GM13977 (cell line): Measurements from ENCODE around the gene SYNDIG1.

Experiments
- DNase-seq: peaks from one replicate; pipeline ENCODE4 v3.0.0; 2012; ENCODE audit warnings: low spot score
- in situ Hi-C: fragments of 300-500 bp; cut with MboI; formaldehyde crosslinking; loops from one replicate; pipeline ENCODE4 v1.12.0; 2022; ENCODE audit warnings: low sequenced_read_pairs, low pct_unique_long_range_greater_than_20kb, mixed read lengths, inconsistent platforms; ENCODE audit not compliant: unreplicated experiment
- TF ChIP-seq, protein P1 (sequence below): IDR thresholded peaks from 2 replicates; pipeline ENCODE4 v1.5.1; 2012; ENCODE audit warnings: mild to moderate bottlenecking, control low read depth; ENCODE audit not compliant: insufficient read depth; ENCODE audit errors: extremely low read depth, missing control alignments

SYNDIG1 gene

DNA sequence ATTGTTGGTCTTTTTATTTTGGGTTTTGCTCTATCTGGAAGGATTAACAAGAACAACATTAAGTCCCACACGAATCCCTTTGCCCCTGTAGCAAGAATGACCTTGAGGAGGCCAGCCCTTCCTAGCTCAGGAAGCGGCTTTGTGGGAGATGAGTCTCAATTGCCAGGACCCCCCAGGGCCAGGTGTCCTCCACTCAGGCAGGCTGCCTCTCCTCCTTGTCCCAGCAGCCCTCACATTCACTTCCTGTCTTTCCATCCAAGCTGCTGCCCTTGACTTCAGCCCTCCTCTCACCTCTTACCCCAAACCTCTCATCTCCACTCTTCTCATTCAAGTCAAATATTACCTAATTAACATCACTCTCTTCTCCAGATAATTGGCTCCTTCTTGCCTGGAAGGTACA is 22.6 kb upstream of the SYNDIG1 start:
- in situ Hi-C loops: no loop called here
- TF ChIP-seq, protein P1, sequence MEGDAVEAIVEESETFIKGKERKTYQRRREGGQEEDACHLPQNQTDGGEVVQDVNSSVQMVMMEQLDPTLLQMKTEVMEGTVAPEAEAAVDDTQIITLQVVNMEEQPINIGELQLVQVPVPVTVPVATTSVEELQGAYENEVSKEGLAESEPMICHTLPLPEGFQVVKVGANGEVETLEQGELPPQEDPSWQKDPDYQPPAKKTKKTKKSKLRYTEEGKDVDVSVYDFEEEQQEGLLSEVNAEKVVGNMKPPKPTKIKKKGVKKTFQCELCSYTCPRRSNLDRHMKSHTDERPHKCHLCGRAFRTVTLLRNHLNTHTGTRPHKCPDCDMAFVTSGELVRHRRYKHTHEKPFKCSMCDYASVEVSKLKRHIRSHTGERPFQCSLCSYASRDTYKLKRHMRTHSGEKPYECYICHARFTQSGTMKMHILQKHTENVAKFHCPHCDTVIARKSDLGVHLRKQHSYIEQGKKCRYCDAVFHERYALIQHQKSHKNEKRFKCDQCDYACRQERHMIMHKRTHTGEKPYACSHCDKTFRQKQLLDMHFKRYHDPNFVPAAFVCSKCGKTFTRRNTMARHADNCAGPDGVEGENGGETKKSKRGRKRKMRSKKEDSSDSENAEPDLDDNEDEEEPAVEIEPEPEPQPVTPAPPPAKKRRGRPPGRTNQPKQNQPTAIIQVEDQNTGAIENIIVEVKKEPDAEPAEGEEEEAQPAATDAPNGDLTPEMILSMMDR: no peak
- DNase-seq: no peak

GRCh38 chr20:24448170-24448569 is 21.3 kb upstream of the SYNDIG1 start:
- DNase-seq: no peak
- in situ Hi-C loops: no loop called here
- TF ChIP-seq, protein P1: no peak

DNA sequence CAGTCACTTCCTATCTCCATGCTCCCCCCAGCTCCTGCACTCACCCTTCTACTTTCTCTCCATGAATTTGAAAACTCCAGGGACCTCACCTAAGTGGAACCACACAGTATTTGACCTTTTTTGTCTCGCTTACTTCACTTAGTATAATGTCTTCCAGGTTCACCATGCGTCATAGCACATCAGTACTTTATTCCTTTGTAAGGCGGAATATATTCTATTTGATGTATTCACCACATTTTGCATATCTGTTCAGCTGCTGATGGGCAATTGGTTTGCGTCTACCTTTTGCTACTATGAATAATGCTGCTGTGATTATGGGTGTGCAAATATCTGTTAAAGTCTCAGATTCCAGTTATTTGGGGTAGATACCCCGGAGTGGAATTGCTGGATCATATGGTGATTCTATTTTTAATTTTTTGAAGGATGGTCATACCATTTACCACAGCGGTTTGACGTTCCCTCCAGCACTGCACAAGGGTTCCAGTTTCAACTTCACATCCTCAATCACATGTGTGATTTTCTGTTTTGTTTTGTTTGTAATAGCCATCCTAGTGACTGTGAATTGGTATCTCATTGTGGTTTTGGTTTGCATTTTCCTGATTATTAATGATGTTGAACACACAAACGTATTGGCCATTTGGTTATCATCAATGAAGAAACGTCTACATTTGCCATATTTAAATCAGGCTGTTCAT is 20.3 kb upstream of the SYNDIG1 start:
- TF ChIP-seq, protein P1: no peak
- in situ Hi-C loops: no loop called here
- no peak for DNase-seq

DNA sequence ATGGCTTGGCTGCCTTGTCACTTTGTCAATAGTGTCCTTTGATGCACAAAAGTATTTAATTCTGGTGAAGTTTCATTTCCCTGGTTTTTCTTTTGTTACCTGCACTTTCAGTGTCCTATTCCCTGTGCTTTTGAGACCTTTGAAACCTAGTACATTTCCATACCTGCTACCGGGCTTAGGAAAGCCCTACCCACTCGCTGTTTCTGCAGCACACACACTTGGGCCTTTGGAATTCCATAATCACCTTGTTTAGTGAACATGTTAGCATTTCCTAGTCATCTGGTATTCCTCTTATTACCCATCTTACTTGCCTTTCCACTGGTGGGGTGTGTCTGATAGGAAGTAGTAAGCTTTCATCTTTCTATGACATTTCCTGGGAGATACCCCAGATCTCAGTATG is 19.3 kb upstream of the SYNDIG1 start:
- in situ Hi-C loops: loop anchor here (25.0 kb wide), 1 partner anchor 88 kb away; no protein-coding TSS in a partner anchor
- no peak for DNase-seq
- TF ChIP-seq, protein P1: no peak

DNA sequence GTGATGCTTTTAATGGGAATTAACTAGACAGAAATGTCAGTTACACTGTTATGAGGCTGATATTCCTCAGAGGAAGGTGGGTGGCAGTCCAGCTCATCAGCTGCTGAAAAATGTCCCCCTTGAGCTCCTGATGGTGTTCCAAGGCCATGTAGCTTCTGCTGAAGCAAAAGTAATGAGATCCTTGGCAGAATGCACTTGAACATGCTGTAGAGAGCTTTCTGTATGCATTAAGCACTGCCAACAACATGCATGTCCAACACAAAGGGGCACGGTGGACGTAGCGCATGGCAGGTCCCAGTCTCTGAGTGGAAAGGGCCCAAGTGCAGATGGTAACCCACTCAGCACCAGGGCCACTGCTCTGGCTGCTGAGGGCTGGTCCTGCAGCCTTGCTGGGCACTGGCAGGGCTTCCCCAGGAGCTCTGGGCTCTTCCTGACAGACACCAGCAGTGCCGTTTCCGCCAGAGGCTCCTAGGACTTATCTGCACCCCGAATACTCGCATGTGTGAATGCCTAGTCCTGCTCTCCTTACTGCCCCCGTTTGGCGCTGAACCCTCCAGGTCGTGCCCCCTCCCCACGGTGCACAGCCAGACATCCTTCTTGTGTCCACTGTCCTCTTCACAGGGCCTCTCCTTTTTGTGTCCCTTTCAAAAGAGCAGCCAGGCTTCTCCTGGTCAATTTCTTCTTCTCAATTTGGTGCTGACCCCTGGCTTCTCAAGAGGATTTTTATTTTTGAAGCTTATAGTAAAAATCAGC is 18.6 kb upstream of the SYNDIG1 start:
- in situ Hi-C loops: loop anchor here (25.0 kb wide), 1 partner anchor 88 kb away; no protein-coding TSS in a partner anchor
- DNase-seq: no peak

DNA sequence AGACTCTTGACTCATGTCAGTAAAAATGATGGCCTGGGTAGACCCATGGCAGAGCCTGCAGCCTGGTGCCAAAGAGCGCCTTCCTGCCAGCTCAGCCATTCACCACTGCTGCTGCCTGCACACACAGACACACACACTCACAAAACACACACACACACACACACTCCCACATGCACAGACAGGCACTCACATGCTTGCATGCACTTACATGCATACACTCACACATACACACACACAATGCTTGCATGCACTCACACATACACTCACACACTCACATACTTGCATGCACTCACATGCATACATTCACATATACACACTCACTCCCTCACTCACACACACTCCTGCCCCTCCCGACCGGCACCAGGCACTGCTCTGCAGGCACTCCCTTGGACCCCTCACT is 18.0 kb upstream of the SYNDIG1 start:
- TF ChIP-seq, protein P1: no peak
- no peak for DNase-seq
- in situ Hi-C loops: loop anchor here (25.0 kb wide), 1 partner anchor 89 kb away; no protein-coding TSS in a partner anchor

More for the DNA sequence above, 18.6 kb upstream of the SYNDIG1 start:
- TF ChIP-seq, protein P1: no peak
